ENCODE measurements around the gene PDE6A.

- TF ChIP-seq, protein P1, sequence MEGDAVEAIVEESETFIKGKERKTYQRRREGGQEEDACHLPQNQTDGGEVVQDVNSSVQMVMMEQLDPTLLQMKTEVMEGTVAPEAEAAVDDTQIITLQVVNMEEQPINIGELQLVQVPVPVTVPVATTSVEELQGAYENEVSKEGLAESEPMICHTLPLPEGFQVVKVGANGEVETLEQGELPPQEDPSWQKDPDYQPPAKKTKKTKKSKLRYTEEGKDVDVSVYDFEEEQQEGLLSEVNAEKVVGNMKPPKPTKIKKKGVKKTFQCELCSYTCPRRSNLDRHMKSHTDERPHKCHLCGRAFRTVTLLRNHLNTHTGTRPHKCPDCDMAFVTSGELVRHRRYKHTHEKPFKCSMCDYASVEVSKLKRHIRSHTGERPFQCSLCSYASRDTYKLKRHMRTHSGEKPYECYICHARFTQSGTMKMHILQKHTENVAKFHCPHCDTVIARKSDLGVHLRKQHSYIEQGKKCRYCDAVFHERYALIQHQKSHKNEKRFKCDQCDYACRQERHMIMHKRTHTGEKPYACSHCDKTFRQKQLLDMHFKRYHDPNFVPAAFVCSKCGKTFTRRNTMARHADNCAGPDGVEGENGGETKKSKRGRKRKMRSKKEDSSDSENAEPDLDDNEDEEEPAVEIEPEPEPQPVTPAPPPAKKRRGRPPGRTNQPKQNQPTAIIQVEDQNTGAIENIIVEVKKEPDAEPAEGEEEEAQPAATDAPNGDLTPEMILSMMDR (IDR thresholded peaks at IDR 0.05; ENCODE audit: low read depth, low read length), result no peak
- TF ChIP-seq EZH2phosphoT487 (IDR thresholded peaks at IDR 0.05; ENCODE audit: low read depth), result no peak
Observed at GRCh38 chr5:149937610-149938009, 7.0 kb downstream of the PDE6A start.
